IMR-90 (cell line): ENCODE data around the gene SLC12A7. TPM values are rescaled to one million over a fixed set of nuclear protein-coding genes. Genes with fewer than 3 reads are reported as not detected.

Experiments
- ATAC-seq: fragments of 200-7000 bp; cut with Tn5 transposase; 2 replicates; pipeline ENCODE4 v1.9.1; 2020; ENCODE audit warnings: low read depth, mild to moderate bottlenecking, moderate library complexity
- BruUV-seq: library from RNA; stranded (reverse); fragments of 400-500 nt; replicated peaks from 2 replicates; lab custom pipeline; 2021; lab: Mats Ljungman, UMichigan
- CTCF ChIA-PET: fragments of 300-600 bp; formaldehyde crosslinking; extraction: SDS; loops from one replicate; lab custom pipeline; 2021; ENCODE audit warnings: antibody characterized with exemption; lab: Yijun Ruan, JAX
- POLR2A ChIA-PET: fragments of 300-600 bp; sonication (Branson Sonifier 250); formaldehyde crosslinking; loops from one replicate; lab custom pipeline; 2022; ENCODE audit warnings: antibody characterized with exemption; ENCODE audit not compliant: unreplicated experiment; lab: Charles Lee
- DNase-seq: peaks from one replicate; pipeline ENCODE4 v3.0.0; 2013
- H2AFZ ChIP-seq: replicated peaks from 2 replicates; pipeline ENCODE3; 2013; ENCODE audit warnings: low read length, mild to moderate bottlenecking; ENCODE audit not compliant: poor library complexity
- H2AK5ac ChIP-seq: 2 replicates; pipeline ENCODE4 v1.6.1; 2013; ENCODE audit warnings: low read depth, low read length, inconsistent platforms
- H2AK9ac ChIP-seq: replicated peaks from 2 replicates; pipeline ENCODE3; 2013; ENCODE audit warnings: mild to moderate bottlenecking, low read depth, low read length, moderate library complexity; ENCODE audit not compliant: poor library complexity
- H2BK120ac ChIP-seq: 2 replicates; pipeline ENCODE4 v1.6.1; 2013; ENCODE audit warnings: low read depth, low read length, inconsistent platforms
- H2BK15ac ChIP-seq: 3 replicates; pipeline ENCODE4 v1.6.1; 2013; ENCODE audit warnings: low read depth, low read length, inconsistent platforms
- H2BK20ac ChIP-seq: 2 replicates; pipeline ENCODE4 v1.6.1; 2013; ENCODE audit warnings: low read depth, mild to moderate bottlenecking, inconsistent platforms, low read length, moderate library complexity
- H2BK5ac ChIP-seq: 2 replicates; pipeline ENCODE4 v1.6.1; 2013; ENCODE audit warnings: mild to moderate bottlenecking, low read depth, low read length, inconsistent platforms; ENCODE audit not compliant: poor library complexity, severe bottlenecking
- H3K14ac ChIP-seq: replicated peaks from 2 replicates; pipeline ENCODE4 v1.6.1; 2013; ENCODE audit warnings: low read depth, low read length, inconsistent platforms
- H3K18ac ChIP-seq: 2 replicates; pipeline ENCODE4 v1.6.1; 2013; ENCODE audit warnings: low read depth, low read length, control low read depth
- H3K23ac ChIP-seq: 2 replicates; pipeline ENCODE4 v1.6.1; 2013; ENCODE audit warnings: low read depth, low read length, inconsistent platforms
- H3K27ac ChIP-seq: 2 replicates; pipeline ENCODE4 v1.5.1; 2013; ENCODE audit warnings: mild to moderate bottlenecking, control low read depth, low read length; ENCODE audit not compliant: insufficient read depth
- H3K27me3 ChIP-seq: 2 replicates; pipeline ENCODE4 v1.6.1; 2013; ENCODE audit warnings: low read length; ENCODE audit not compliant: control insufficient read depth, insufficient read depth
- H3K36me3 ChIP-seq: 2 replicates; pipeline ENCODE4 v1.6.1; 2013; ENCODE audit warnings: low read length, mixed read lengths; ENCODE audit not compliant: control insufficient read depth, insufficient read depth
- H3K4ac ChIP-seq: 2 replicates; pipeline ENCODE4 v1.6.1; 2013; ENCODE audit warnings: low read depth, low read length, inconsistent platforms
- H3K4me1 ChIP-seq: 2 replicates; pipeline ENCODE4 v1.6.1; 2013; ENCODE audit warnings: low read length, mixed read lengths; ENCODE audit not compliant: control insufficient read depth, insufficient read depth
- H3K4me2 ChIP-seq: 2 replicates; pipeline ENCODE4 v1.6.1; 2013; ENCODE audit warnings: low read depth, mild to moderate bottlenecking, control low read depth, low read length, moderate library complexity
- H3K4me3 ChIP-seq: 2 replicates; pipeline ENCODE4 v1.5.1; 2013; ENCODE audit warnings: low read depth, mild to moderate bottlenecking, control low read depth, low read length, moderate library complexity; ENCODE audit not compliant: insufficient read depth
- H3K56ac ChIP-seq: 2 replicates; pipeline ENCODE4 v1.6.1; 2013; ENCODE audit warnings: low read length, inconsistent platforms; ENCODE audit not compliant: insufficient read depth; ENCODE audit errors: extremely low read depth
- H3K79me1 ChIP-seq, 2 experiments: 2 replicates each; pipeline ENCODE4 v1.6.1; 2013; ENCODE audit warnings: low read length in 2 of 2, inconsistent platforms in 1 of 2, low read depth in 1 of 2
- H3K9ac ChIP-seq: 2 replicates; pipeline ENCODE4 v1.6.1; 2013; ENCODE audit warnings: low read depth, low read length, control low read depth
- H3K9me1 ChIP-seq: 2 replicates; pipeline ENCODE4 v1.6.1; 2013; ENCODE audit warnings: low read length, inconsistent platforms; ENCODE audit not compliant: insufficient read depth
- H3K9me3 ChIP-seq: 2 replicates; pipeline ENCODE4 v1.6.1; 2013; ENCODE audit warnings: low read length; ENCODE audit not compliant: control insufficient read depth, insufficient read depth
- H4K20me1 ChIP-seq: 2 replicates; pipeline ENCODE4 v1.6.1; 2013; ENCODE audit warnings: low read length, inconsistent platforms; ENCODE audit not compliant: insufficient read depth
- H4K5ac ChIP-seq: 2 replicates; pipeline ENCODE4 v1.6.1; 2013; ENCODE audit warnings: mild to moderate bottlenecking, low read depth, low read length, control low read depth
- H4K8ac ChIP-seq, 2 experiments: 2 replicates each; pipeline ENCODE4 v1.6.1; 2013; ENCODE audit warnings: low read depth in 2 of 2, low read length in 2 of 2, control low read depth in 1 of 2, inconsistent platforms in 1 of 2
- H4K91ac ChIP-seq: 2 replicates; pipeline ENCODE4 v1.6.1; 2013; ENCODE audit warnings: low read depth, low read length, inconsistent platforms; ENCODE audit not compliant: insufficient read depth
- BHLHE40 ChIP-seq: fragments of 150-350 bp; IDR thresholded peaks from 2 replicates; pipeline ENCODE4 v1.6.1; 2016; ENCODE audit warnings: mild to moderate bottlenecking, low read depth, low read length
- CHD1 ChIP-seq: IDR thresholded peaks from 2 replicates; pipeline ENCODE4 v1.6.1; 2012; ENCODE audit warnings: low read depth, low read length, improper control_type of control experiment
- FOS ChIP-seq: fragments of 150-350 bp; IDR thresholded peaks from 2 replicates; pipeline ENCODE4 v1.6.1; 2016; ENCODE audit warnings: low read depth, low read length
- MAZ ChIP-seq: IDR thresholded peaks from 2 replicates; pipeline ENCODE4 v1.6.1; 2012; ENCODE audit warnings: low read depth, mild to moderate bottlenecking, low read length, improper control_type of control experiment, moderate library complexity, borderline replicate concordance
- RCOR1 ChIP-seq: IDR thresholded peaks from 2 replicates; pipeline ENCODE4 v1.6.1; 2012; ENCODE audit warnings: mild to moderate bottlenecking, low read length, improper control_type of control experiment; ENCODE audit not compliant: insufficient replicate concordance
- WGBS, 2 experiments: methylation state at CpG; one replicate each; pipeline versions ENCODE4 v1.1.5 to v1.1.7; 2013; ENCODE audit warnings: missing lambda C conversion rate in 2 of 2; ENCODE audit not compliant: insufficient read length in 1 of 2; ENCODE audit errors: extremely low coverage in 2 of 2; 5-methylcytosine and 5-hydroxymethylcytosine counted together
- dilution Hi-C: fragments of 300-500 bp; cut with HindIII; formaldehyde crosslinking; loops from one replicate; pipeline ENCODE4 v1.14.3; 2018; ENCODE audit warnings: low sequenced_read_pairs; ENCODE audit not compliant: unreplicated experiment
- in situ Hi-C: fragments of 300-500 bp; cut with MboI; formaldehyde crosslinking; loops from 3 replicates; pipeline ENCODE4 v1.14.3; 2019; ENCODE audit warnings: low sequenced_read_pairs, inconsistent platforms, mixed read lengths
- intact Hi-C: fragments of 100-400 bp; cut with micrococcal nuclease; formaldehyde crosslinking; loops from 2 replicates; pipeline ENCODE4 v1.10.0; 2022
- polyA plus RNA-seq, 3 experiments: library from polyadenylated mRNA; depleted of rRNA; stranded (reverse); fragments of >200 nt; gene quantifications; 2 replicates each; pipeline ENCODE4 v1.2.3, GENCODE V29; 2012; ENCODE audit warnings: low replicate concordance in 1 of 3
- total RNA-seq: library from RNA; depleted of rRNA; stranded (reverse); fragments of >200 nt; gene quantifications from 2 replicates; pipeline ENCODE4 v1.2.3, GENCODE V29; 2012
- TF ChIP-seq, protein P1 (sequence below): fragments of 150-350 bp; IDR thresholded peaks from 2 replicates; pipeline ENCODE4 v1.6.1; 2016; ENCODE audit warnings: low read depth, mild to moderate bottlenecking, low read length, moderate library complexity, borderline replicate concordance
- TF ChIP-seq, protein P2 (sequence below): fragments of 150-350 bp; IDR thresholded peaks from 2 replicates; pipeline ENCODE4 v1.6.1; 2017; ENCODE audit warnings: mild to moderate bottlenecking, antibody characterized with exemption, low read length, low read depth

Gene SLC12A7
- total and polyA plus RNA-seq, 2 of the 4 experiments (the other 2 are of a cell fraction), result 3.0 to 6.1 TPM

- Histone ChIP-seq H3K9ac (no peak overlapping the region), H2BK20ac (no peak overlapping the region), H2BK5ac (no peak overlapping the region), H3K4me3 (no peak overlapping the region), H3K4me1 (no peaks in the 10 kb centered on the region), H4K91ac (no peak overlapping the region), H3K9me1 (no peaks in the 10 kb centered on the region; the same call in 1 of the 2 replicates), H3K27ac (no peak overlapping the region), H2AK5ac (no peak overlapping the region), H3K27me3 (peaks cover 39% of the 10 kb centered on the region; the same call in 1 of the 2 replicates), H2AK9ac (no peak overlapping the region), H3K9me3 (peaks cover 5% of the 10 kb centered on the region; the same call in 1 of the 2 replicates), H4K20me1 (no peaks in the 10 kb centered on the region), H3K4me2 (no peak overlapping the region), H2BK15ac (no peak overlapping the region), H4K8ac (no peak overlapping the region), H3K23ac (no peak overlapping the region), H3K36me3 (no peaks in the 10 kb centered on the region), H4K5ac (no peak overlapping the region), H3K14ac (no peak overlapping the region), H3K79me1 (no peaks in the 10 kb centered on the region), H3K56ac (no peak overlapping the region), H3K18ac (no peak overlapping the region), H2BK120ac (no peak overlapping the region), H2AFZ (no peak overlapping the region), H3K4ac (no peak overlapping the region)
- ATAC-seq, result no peak
- DNase-seq, result no peak
- intact Hi-C loops (no loop called here), in situ Hi-C loops (no loop called here), dilution Hi-C loops (no loop called here)
- BruUV-seq, result no TSS peak
- 77% methylated on average over 16 of the region's 23 CpGs; no CpG with 5 or more reads in 1 of the 2 experiments for WGBS, 2 experiments
- POLR2A ChIA-PET, result no interaction called here
- no peak for TF ChIP-seq BHLHE40
- TF ChIP-seq, protein P1, sequence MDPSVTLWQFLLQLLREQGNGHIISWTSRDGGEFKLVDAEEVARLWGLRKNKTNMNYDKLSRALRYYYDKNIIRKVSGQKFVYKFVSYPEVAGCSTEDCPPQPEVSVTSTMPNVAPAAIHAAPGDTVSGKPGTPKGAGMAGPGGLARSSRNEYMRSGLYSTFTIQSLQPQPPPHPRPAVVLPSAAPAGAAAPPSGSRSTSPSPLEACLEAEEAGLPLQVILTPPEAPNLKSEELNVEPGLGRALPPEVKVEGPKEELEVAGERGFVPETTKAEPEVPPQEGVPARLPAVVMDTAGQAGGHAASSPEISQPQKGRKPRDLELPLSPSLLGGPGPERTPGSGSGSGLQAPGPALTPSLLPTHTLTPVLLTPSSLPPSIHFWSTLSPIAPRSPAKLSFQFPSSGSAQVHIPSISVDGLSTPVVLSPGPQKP, result no peak
- TF ChIP-seq, protein P2, sequence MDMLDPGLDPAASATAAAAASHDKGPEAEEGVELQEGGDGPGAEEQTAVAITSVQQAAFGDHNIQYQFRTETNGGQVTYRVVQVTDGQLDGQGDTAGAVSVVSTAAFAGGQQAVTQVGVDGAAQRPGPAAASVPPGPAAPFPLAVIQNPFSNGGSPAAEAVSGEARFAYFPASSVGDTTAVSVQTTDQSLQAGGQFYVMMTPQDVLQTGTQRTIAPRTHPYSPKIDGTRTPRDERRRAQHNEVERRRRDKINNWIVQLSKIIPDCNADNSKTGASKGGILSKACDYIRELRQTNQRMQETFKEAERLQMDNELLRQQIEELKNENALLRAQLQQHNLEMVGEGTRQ, result no peak
- no peak for TF ChIP-seq RCOR1
- TF ChIP-seq CHD1, result no peak
- TF ChIP-seq MAZ, result no peak
- TF ChIP-seq FOS, result no peak
- CTCF ChIA-PET, result no interaction called here
These were observed 49.4 kb upstream of the SLC12A7 start for GRCh38 chr5:1161108-1161832.
